Stimulated activated CD8-positive, alpha-beta memory T cell treated with anti-CD3 and anti-CD28 coated beads, Interleukin-12 subunit alpha, Interleukin-12 subunit beta, amount 100 ng/mL, for 24 hours (primary cell): ENCODE results near the gene ARHGEF6.
"Not testable (repeated sequence)": the region's sequence is repeated elsewhere in the genome, so short reads cannot be mapped to it uniquely, and the experiment has no call there.

Source experiments
- DNase-seq: peaks from one replicate; pipeline ENCODE4 v3.0.0-alpha.2; 2020; ENCODE audit errors: extremely low read depth

The ARHGEF6 gene

GRCh38 chrX:136780763-136781162, at the start of gene ARHGEF6:
Gene ARHGEF6, minus strand, starts transcription at chrX:136780932. Its CDS starts 50 bp downstream, at chrX:136780882.
- no peak for DNase-seq

GRCh38 chrX:136829413-136829812, 48.7 kb upstream of the ARHGEF6 start:
- no peak for DNase-seq

- no peak for DNase-seq
Observed at GRCh38 chrX:136828830-136829229, 48.1 kb upstream of the ARHGEF6 start.

- DNase-seq, result no peak
Observed at GRCh38 chrX:136827026-136827425, 46.3 kb upstream of the ARHGEF6 start.

GRCh38 chrX:136825771-136826170, 45.0 kb upstream of the ARHGEF6 start:
- DNase-seq, result no peak

- DNase-seq, result no peak
Observed at GRCh38 chrX:136823175-136823574, 42.4 kb upstream of the ARHGEF6 start.

GRCh38 chrX:136822337-136823095, 41.8 kb upstream of the ARHGEF6 start:
- DNase-seq, result no peak

- DNase-seq, result not testable (repeated sequence)
Observed at GRCh38 chrX:136819756-136820155, 39.0 kb upstream of the ARHGEF6 start.

- no peak for DNase-seq
Observed at GRCh38 chrX:136819031-136819703, 38.4 kb upstream of the ARHGEF6 start.

GRCh38 chrX:136816975-136817374, 36.2 kb upstream of the ARHGEF6 start:
- DNase-seq, result no peak

- DNase-seq, result no peak
Observed at GRCh38 chrX:136814847-136815750, 34.4 kb upstream of the ARHGEF6 start.

GRCh38 chrX:136812286-136812685, 31.6 kb upstream of the ARHGEF6 start:
- DNase-seq, result no peak

- DNase-seq, result no peak
Observed at GRCh38 chrX:136810493-136810892, 29.8 kb upstream of the ARHGEF6 start.

- DNase-seq, result no peak
Observed at GRCh38 chrX:136806891-136807410, 26.2 kb upstream of the ARHGEF6 start.

GRCh38 chrX:136802515-136802914, 21.8 kb upstream of the ARHGEF6 start:
- DNase-seq, result no peak

- no peak for DNase-seq
Observed at GRCh38 chrX:136797787-136798186, 17.1 kb upstream of the ARHGEF6 start.

GRCh38 chrX:136795132-136795531, 14.4 kb upstream of the ARHGEF6 start:
- not testable (repeated sequence) for DNase-seq

GRCh38 chrX:136794660-136795059, 13.9 kb upstream of the ARHGEF6 start:
- not testable (repeated sequence) for DNase-seq

GRCh38 chrX:136794080-136794479, 13.3 kb upstream of the ARHGEF6 start:
- no peak for DNase-seq

- no peak for DNase-seq
Observed at GRCh38 chrX:136789856-136790255, 9.1 kb upstream of the ARHGEF6 start.

GRCh38 chrX:136784231-136784630, 3.5 kb upstream of the ARHGEF6 start:
- no peak for DNase-seq

- no peak for DNase-seq
Observed at GRCh38 chrX:136783159-136783558, 2.4 kb upstream of the ARHGEF6 start.
